Nephron (organoid): ENCODE results near the gene PLEKHG1.

Experiments used
- H3K27ac Mint-ChIP-seq, 3 experiments: 2 replicates each; pipeline ENCODE4 v1.8.0; 2020; ENCODE audit warnings: mixed read lengths in 3 of 3, mild to moderate bottlenecking in 2 of 3, moderate library complexity in 1 of 3
- H3K27me3 Mint-ChIP-seq: 2 replicates; pipeline ENCODE4 v1.8.0; 2021; ENCODE audit warnings: low read depth, mild to moderate bottlenecking, moderate library complexity, mixed read lengths
- H3K36me3 Mint-ChIP-seq: 2 replicates; pipeline ENCODE4 v1.8.0; 2020; ENCODE audit warnings: low read depth, mixed read lengths
- H3K4me1 Mint-ChIP-seq: 2 replicates; pipeline ENCODE4 v1.8.0; 2020; ENCODE audit warnings: mixed read lengths
- H3K4me3 Mint-ChIP-seq, 3 experiments: 2 replicates each; pipeline ENCODE4 v1.8.0; 2020; ENCODE audit warnings: mild to moderate bottlenecking in 3 of 3, mixed read lengths in 3 of 3, moderate library complexity in 2 of 3
- H3K9me3 Mint-ChIP-seq: 2 replicates; pipeline ENCODE4 v1.8.0; 2020; ENCODE audit warnings: mixed read lengths
- CTCF ChIP-seq, 3 experiments: fragments of 200-600 bp; sonication (generic); IDR thresholded peaks; one replicate each; pipeline ENCODE4 v1.5.0; 2021; ENCODE audit warnings: antibody characterized with exemption in 3 of 3; ENCODE audit not compliant: unreplicated experiment in 3 of 3

Gene PLEKHG1

GRCh38 chr6:150584596-150584995 is 15.1 kb upstream of the PLEKHG1 start:
- peaks cover 43% of the 10 kb centered on the region for H3K4me1 Mint-ChIP-seq
- no peaks in the 10 kb centered on the region for H3K36me3 Mint-ChIP-seq
- no peaks in the 10 kb centered on the region for H3K9me3 Mint-ChIP-seq
- H3K27me3 Mint-ChIP-seq, result peaks cover 7% of the 10 kb centered on the region
- H3K27ac Mint-ChIP-seq, result no peak overlapping the region
- no peak for TF ChIP-seq CTCF (IDR thresholded peaks at IDR 0.05; ENCODE audit: unreplicated experiment in 3 of 3)
- no peak overlapping the region for H3K4me3 Mint-ChIP-seq

- Mint-ChIP-seq H3K4me3 (peak overlapping the region in 1 of 3 experiments; percentile 24), H3K27me3 (peaks cover 6% of the 10 kb centered on the region), H3K27ac (peak overlapping the region; percentile 49 to 80 (median 55)), H3K4me1 (peaks cover 43% of the 10 kb centered on the region), H3K36me3 (no peaks in the 10 kb centered on the region), H3K9me3 (no peaks in the 10 kb centered on the region)
- TF ChIP-seq CTCF (IDR thresholded peaks at IDR 0.05; ENCODE audit: unreplicated experiment in 3 of 3), result no peak
Measured at GRCh38 chr6:150586850-150587359, 12.8 kb upstream of the PLEKHG1 start.

- Mint-ChIP-seq H3K9me3 (no peaks in the 10 kb centered on the region), H3K27ac (peak overlapping the region in 1 of 3 experiments; percentile 34), H3K4me3 (no peak overlapping the region), H3K27me3 (peaks cover 3% of the 10 kb centered on the region), H3K4me1 (peaks cover 36% of the 10 kb centered on the region), H3K36me3 (no peaks in the 10 kb centered on the region)
- no peak for TF ChIP-seq CTCF (IDR thresholded peaks at IDR 0.05; ENCODE audit: unreplicated experiment in 3 of 3)
Measured at GRCh38 chr6:150587637-150588036, 12.0 kb upstream of the PLEKHG1 start.

- H3K4me3 Mint-ChIP-seq, result no peak overlapping the region
- H3K9me3 Mint-ChIP-seq, result no peaks in the 10 kb centered on the region
- no peak for TF ChIP-seq CTCF (IDR thresholded peaks at IDR 0.05; ENCODE audit: unreplicated experiment in 3 of 3)
- peaks cover 3% of the 10 kb centered on the region for H3K27me3 Mint-ChIP-seq
- H3K27ac Mint-ChIP-seq, result peak overlapping the region in 2 of 3 experiments; percentile 44 to 74
- no peaks in the 10 kb centered on the region for H3K36me3 Mint-ChIP-seq
- H3K4me1 Mint-ChIP-seq, result peaks cover 29% of the 10 kb centered on the region
Measured at GRCh38 chr6:150588888-150589499, 10.7 kb upstream of the PLEKHG1 start.

- Mint-ChIP-seq H3K9me3 (no peaks in the 10 kb centered on the region), H3K27me3 (peaks cover 3% of the 10 kb centered on the region), H3K27ac (no peak overlapping the region), H3K36me3 (no peaks in the 10 kb centered on the region), H3K4me3 (no peak overlapping the region), H3K4me1 (peaks cover 26% of the 10 kb centered on the region)
- no peak for TF ChIP-seq CTCF (IDR thresholded peaks at IDR 0.05; ENCODE audit: unreplicated experiment in 3 of 3)
Measured at GRCh38 chr6:150589852-150590251, 9.8 kb upstream of the PLEKHG1 start.

GRCh38 chr6:150590446-150590845 is 9.2 kb upstream of the PLEKHG1 start:
- Mint-ChIP-seq H3K27me3 (peaks cover 3% of the 10 kb centered on the region), H3K4me1 (peaks cover 26% of the 10 kb centered on the region), H3K36me3 (no peaks in the 10 kb centered on the region), H3K9me3 (no peaks in the 10 kb centered on the region), H3K27ac (no peak overlapping the region), H3K4me3 (no peak overlapping the region)
- TF ChIP-seq CTCF (IDR thresholded peaks at IDR 0.05; ENCODE audit: unreplicated experiment in 3 of 3), result no peak
